Measurements from ENCODE around the gene RALGPS2.

Gene RALGPS2

GRCh38 chr1:178955391-178955954 lies 230.4 kb downstream of the RALGPS2 start (continued):
- TF ChIP-seq ZBTB10 (tag by site-specific recombination; IDR thresholded peaks at IDR 0.05) (no peak), SALL2 (tag by site-specific recombination; IDR thresholded peaks at IDR 0.05; ENCODE audit: borderline replicate concordance) (no peak), BCL6B (tag by site-specific recombination; IDR thresholded peaks at IDR 0.05) (no peak), ZNF561 (tag by site-specific recombination; IDR thresholded peaks at IDR 0.05; ENCODE audit: borderline replicate concordance) (no peak), ZNF501 (tag by site-specific recombination; IDR thresholded peaks at IDR 0.05) (no peak)

- Histone ChIP-seq H3K4me1 (ENCODE audit: control insufficient read depth, insufficient read depth, low read length) (no peaks in the 10 kb centered on the region), H3K27ac (ENCODE audit: extremely low read depth, low read depth, low read length) (no peak overlapping the region), H3K4me3 (ENCODE audit: low read depth, low read length) (no peak overlapping the region), H3K36me3 (ENCODE audit: control insufficient read depth in 2 of 2, insufficient read depth in 1 of 2, low read length in 2 of 2) (no peaks in the 10 kb centered on the region), H3K9me3 (ENCODE audit: control insufficient read depth, insufficient read depth, low read depth, low read length) (no peaks in the 10 kb centered on the region)
- ChIA-PET POLR2A (no interaction called here), CTCF (interaction anchor here (0.9 kb wide), 1 partner anchor 45 kb away, joined by 3 read pairs; no protein-coding TSS in a partner anchor)
- TF ChIP-seq ZNF274 (IDR thresholded peaks at IDR 0.05; ENCODE audit: low read length): no peak
- TF ChIP-seq ZNF274 (tag by site-specific recombination; IDR thresholded peaks at IDR 0.05; ENCODE audit: borderline replicate concordance): no peak
- no peak for TF ChIP-seq ZNF26 (tag by site-specific recombination; IDR thresholded peaks at IDR 0.05)
- TF ChIP-seq ZNF394 (tag by site-specific recombination; IDR thresholded peaks at IDR 0.05; ENCODE audit: borderline replicate concordance): no peak
- TF ChIP-seq CTCF (tag by site-specific recombination; IDR thresholded peaks at IDR 0.05): no peak
- no peak for TF ChIP-seq ZNF140 (tag by site-specific recombination; IDR thresholded peaks at IDR 0.05)
- no peak for TF ChIP-seq ZNF626 (tag by site-specific recombination; IDR thresholded peaks at IDR 0.05)
- no peak for TF ChIP-seq ZSCAN4 (tag by site-specific recombination; IDR thresholded peaks at IDR 0.05)
- TF ChIP-seq ZNF768 (tag by site-specific recombination; IDR thresholded peaks at IDR 0.05): no peak
- TF ChIP-seq ZNF549 (tag by site-specific recombination; IDR thresholded peaks at IDR 0.05): no peak
- no peak for TF ChIP-seq GLIS1 (tag by site-specific recombination; IDR thresholded peaks at IDR 0.05)
- TF ChIP-seq ZNF19 (tag by site-specific recombination; IDR thresholded peaks at IDR 0.05; ENCODE audit: low read depth): no peak
- no peak for TF ChIP-seq ZNF211 (tag by site-specific recombination; IDR thresholded peaks at IDR 0.05; ENCODE audit: low read depth)
- no peak for TF ChIP-seq ZBTB21 (tag by site-specific recombination; IDR thresholded peaks at IDR 0.05)
- no peak for TF ChIP-seq SCRT1 (tag by site-specific recombination; IDR thresholded peaks at IDR 0.05; ENCODE audit: borderline replicate concordance)
- no peak for TF ChIP-seq ZNF426 (tag by site-specific recombination; IDR thresholded peaks at IDR 0.05)
- TF ChIP-seq HOXA7 (CRISPR knock-in tag; IDR thresholded peaks at IDR 0.05; ENCODE audit: borderline replicate concordance): no peak
- TF ChIP-seq ZNF175 (tag by site-specific recombination; IDR thresholded peaks at IDR 0.05): no peak
- no peak for TF ChIP-seq ZNF501 (tag by site-specific recombination; IDR thresholded peaks at IDR 0.05)
Measured at GRCh38 chr1:178958491-178958890, 233.4 kb downstream of the RALGPS2 start.

Measured in HEK293 (cell line).